DMS79 treated with DMSO at 0.1 percent for 48 hours (cell line): ENCODE results near the gene SMIM22.
"Not testable (repeated sequence)": the region's sequence is repeated elsewhere in the genome, so short reads cannot be mapped to it uniquely, and the experiment has no call there.

Source experiments
- DNase-seq: peaks from one replicate; lab custom pipeline; 2025; lab: John Stamatoyannopoulos, UW

The SMIM22 gene

DNA sequence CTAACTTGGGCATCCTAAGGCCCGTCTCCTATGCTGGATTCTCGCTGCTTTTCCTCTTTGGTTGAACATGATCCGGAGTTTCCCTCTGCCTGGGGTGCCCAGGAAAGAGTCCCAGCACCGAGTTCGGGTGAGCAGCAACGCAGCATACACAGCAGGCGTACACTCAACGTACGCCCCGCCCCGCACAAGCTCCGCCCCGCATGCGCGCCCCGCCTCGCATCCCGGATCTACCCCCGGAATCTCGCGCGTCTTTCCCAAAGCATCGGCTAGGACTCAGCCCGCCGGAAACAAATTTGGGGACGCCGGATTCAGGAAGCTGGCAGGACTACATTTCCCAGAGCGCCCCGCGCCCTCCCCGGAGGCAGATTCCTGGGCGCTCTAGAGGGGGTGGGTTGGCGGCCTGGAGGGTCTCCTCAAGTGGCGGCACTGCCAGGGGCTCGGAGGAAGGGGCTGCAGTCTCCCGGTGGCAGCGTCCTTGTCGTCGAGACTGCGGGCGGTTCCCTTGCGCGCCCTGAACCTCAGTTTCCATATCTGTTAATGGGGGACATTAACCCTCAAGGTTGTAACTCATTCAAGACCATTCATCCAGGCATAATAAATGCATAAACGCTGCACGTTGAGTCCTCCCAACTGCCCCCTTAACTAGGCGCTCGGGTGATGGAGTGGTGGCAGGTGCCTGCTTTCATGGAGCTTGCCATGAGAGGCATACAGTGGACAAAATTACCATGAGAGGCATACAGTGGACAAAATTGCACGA lies 26.4 kb upstream of the SMIM22 start:
- peak; percentile 90 for DNase-seq

DNA sequence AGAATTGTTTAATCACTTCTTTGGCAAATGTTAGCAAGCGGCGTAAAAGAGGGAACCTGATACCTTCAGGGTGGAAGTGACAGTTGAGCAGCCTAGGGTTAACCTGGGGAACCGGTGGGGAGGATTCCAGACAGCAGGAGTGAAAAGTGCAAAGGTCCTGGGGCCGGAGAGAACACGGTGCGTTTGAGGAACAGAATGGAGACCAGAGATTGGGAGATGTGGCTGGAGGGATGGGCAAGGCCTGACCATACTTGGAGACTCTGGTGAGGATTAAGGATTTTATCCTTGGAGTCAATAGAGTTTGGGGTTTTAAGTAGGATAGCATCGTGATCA lies 25.9 kb upstream of the SMIM22 start:
- no peak for DNase-seq

DNA sequence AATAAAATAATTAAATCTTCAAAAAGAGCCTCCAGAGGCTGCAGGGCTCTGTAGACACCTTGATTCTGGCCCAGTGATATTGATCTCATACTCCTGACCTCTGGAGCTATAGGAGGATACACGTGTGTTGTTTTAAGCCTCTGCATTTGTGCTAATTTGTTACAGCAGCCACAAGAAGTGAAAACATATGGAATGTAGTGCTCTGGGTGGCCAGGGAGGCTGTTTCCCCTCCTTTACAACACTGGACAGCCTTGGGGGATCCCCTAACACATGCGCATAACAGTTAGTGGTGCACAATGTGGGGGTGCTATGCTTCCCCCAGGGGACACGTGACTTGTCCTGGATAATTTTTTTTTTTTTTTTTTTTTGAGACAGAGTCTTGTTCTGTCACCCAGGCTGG lies 23.5 kb upstream of the SMIM22 start:
- no peak for DNase-seq

DNA sequence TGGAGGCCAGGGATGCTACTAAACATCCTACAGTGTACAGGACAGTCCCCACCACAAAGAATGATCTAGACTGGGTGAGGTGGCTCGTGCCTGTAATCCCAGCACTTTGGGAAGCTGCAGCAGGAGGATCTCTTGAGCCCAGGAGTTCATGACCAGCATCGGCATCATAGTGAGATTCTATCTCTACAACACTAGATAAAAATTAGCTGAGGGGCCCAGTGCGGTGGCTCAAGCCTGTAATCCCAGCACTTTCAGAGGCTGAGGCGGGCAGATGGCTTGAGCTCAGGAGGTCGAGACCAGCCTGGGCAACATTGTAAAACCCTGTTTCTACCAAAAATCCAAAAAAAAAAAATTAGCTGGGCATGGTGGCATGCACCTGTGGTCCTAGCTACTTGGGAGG lies 22.8 kb upstream of the SMIM22 start:
- DNase-seq: no peak

DNA sequence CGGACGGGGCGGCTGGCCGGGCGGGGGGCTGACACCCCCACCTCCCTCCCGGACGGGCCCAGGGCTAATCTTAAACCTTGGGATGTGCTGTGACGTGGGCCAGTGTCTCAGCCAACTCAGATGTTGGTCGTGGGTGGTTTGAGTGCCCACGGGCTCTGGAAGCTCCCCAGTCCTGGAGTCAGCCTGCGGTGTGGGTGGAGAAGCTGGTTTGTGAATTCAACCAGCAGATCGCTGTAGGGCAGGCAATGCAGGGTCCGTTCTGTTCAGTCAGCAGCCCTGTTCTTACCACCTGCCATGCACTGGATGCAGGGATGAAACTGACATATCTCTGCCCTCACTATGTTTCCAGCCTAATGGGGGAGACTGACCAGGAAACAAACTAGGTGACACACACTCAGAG lies 20.2 kb upstream of the SMIM22 start:
- DNase-seq: no peak

DNA sequence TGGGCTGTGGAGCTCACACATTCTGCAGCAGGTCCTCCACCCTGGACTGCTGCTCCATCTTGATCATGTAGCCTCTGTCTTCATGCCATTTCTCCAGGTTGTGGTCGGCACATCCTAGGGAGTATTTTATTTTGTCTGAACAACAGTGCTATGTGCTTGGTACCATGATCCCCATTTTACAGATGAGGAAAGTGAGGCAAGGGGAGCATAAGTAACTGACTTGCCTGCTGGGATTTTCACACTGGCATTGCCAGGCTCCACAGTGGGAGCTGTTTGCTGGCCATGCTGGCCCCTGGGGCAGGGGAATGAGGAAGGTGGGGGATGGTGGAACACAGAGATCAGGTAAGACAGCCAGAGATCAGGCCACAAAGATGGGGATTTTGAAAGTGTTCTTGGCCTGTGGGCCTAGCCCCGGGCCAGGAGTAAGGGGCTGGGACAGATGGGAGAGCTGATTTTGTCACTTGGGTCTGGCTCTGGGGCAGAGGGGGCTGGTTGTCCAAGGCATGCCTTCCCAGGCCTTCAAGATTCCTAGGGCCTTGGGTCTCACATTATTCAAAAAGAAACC lies 18.9 kb upstream of the SMIM22 start:
- no peak for DNase-seq

DNA sequence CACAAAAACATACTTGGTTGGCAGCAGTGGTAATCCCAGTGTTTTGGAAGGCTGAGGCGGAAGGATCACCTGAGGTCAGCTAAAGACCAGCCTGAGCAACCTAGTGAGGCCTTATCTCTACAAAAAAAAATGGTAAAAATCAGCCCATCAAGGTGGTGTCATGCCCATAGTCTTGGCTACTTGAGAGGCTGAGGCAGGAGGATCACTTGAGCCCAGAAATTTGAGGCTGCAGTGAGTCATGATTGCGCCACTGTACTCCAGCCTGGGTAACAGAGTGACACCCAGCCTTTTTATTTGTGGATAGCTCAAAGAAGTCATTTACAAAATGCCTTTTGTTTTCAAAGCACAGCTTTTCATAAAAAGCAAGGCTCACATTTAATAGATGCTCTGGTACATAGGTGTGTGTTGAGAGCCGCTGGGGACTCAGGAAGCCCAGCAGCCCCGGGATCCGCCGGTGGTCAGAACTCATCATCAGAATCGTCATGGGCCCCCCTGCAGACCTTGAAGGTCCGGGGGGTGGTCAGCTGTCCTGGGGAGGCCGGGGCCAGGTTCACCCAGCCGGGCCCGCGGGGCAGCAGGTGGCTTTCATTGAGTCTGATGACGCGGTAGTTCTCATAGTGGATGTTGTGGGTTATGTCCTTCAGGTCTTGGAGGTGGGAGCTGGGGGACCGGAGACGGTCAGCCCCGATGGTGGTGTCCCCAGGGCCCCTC lies 17.7 kb upstream of the SMIM22 start:
- DNase-seq: no peak

DNA sequence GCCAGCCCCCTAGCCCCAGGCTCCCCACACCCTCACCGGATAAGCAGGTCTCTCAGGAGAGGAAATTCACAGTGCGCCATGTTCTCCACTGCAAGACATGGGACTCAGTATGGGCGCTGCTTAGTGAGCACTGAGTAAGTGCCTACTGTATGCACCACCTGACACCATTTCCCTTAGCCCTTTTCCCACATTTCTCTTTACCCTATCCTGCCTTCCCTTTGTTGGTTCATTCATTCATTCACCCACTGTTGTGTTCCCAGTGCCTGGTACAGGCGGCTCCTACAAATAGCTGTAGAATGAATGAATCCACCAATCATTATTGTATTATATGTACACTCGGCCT lies 17.1 kb upstream of the SMIM22 start:
- DNase-seq: no peak

DNA sequence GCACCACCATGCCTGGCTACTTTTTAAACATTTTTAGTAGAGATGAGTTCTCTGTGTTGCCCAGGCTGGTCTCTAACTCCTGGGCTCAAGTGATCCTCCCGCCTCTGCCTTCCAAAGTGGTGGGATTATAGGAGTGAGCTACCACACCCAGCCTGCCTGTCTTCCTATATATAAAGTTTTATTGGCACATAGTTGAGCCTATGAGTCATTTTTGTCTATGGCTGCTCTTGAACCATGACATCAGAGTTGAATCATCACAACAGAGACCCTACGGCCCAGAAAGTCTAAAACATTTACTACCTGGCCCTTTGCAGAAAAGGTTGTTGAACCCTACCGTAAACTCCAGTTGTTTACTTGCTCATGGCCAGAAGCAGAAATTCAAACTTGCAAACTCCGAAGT lies 14.9 kb upstream of the SMIM22 start:
- no peak for DNase-seq

DNA sequence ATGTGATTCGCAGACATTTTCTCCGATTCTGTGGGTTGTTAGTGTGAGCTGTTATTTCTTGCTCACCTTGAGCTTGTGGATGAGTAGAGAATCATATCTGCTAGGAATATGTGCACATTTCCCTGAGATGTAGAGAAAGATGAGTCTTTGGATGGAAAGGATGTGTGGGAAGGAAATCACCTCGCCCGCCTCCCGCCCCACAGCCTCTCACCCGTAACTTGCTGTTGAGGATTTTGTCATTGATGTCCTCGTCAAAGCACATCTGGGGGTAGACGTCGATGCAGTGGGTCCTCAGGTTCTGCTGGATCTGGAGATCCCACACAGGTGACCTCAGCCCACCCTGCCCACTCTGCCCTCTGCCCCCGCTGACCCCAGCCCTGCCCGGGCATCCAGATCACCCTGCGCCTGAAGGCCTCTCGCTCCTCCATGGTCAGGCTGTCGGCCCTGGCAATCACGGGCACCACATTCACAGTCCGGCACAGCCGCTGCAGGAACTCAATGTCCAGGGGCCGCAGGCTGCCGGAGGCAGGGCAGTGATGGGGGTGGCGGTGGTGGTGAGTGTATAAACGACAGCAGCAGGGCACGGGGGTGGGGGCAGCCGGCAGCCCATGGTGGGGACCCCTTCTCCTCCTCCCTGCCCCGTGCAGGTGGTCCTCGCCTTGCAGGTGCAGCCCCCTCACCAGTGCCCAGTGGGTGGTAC lies 11.8 kb upstream of the SMIM22 start:
- DNase-seq: no peak

DNA sequence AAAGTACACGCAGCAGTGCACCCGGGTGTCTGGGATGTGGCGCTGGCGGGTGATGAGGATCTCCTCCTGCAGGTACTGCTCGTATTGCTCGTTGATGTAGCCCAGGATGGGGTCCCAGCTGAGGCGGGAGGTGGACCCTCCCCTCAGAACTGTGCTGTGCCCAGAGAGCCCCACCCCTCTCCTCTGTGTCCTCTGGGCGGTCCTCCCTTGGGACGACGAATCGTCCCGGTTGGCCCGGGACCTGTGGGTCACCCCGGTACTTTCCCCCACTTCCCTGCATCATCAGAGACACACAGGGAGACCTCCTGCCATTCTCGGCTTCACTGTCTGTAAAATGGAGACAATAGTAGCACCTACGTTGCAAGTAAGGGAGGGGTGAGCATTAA lies 11.2 kb upstream of the SMIM22 start:
- no peak for DNase-seq

DNA sequence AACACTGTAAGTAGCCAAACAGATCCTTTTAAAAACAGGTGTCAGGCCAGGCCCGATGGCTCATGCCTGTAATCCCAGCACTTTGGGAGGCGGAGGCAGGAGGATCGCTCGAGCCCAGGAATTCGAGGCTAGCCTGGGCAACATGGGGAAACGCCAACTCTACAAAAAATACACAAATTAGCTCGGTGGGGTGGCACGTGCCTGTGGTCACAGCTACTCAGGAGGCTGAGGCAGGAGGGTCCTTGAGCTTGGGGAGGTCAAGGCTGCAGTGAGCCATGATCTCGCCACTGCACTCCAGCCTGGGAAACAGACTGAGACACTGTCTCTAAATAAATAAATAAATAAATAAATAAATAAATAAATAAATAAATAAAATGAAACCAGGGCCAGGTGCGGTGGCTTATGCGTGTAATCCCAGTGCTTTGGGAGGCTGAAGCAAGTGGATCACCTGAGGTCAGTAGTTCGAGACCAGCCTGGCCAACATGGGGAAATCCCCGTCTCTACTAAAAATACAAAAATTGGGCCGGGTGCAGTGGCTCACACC lies 10.7 kb upstream of the SMIM22 start:
- not testable (repeated sequence) for DNase-seq

DNA sequence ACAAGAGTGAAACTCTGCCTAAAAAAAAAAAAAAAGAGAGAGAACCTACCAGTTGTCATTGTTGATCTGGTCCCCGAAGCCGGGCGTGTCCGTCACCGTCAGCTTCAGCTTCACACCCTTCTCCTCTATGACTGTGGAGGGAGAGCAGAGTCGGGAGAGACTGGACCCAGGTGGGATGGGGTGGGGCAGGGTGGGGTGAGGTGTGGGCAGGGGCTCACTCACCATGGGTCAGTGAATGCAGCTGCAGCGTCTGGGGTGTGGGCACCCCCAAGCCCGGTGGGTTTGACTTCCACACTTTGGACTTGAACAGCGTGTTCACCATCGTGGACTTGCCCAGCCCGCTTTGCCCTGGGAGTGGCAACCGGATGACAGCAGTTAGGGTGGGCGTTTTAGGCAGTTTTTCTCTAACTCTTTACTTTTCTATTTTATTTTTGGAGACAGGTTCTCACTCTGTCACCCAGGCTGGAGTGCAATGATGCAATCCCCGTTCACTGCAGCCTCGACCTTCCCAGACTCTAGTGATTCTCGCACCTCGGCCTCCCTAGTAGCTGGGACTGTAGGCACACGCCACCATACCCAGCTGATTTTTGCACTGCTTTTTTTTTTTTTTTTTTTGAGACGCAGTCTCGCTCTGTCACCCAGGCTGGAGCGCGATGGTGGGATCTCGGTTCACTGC lies 9.3 kb upstream of the SMIM22 start:
- DNase-seq: no peak

DNA sequence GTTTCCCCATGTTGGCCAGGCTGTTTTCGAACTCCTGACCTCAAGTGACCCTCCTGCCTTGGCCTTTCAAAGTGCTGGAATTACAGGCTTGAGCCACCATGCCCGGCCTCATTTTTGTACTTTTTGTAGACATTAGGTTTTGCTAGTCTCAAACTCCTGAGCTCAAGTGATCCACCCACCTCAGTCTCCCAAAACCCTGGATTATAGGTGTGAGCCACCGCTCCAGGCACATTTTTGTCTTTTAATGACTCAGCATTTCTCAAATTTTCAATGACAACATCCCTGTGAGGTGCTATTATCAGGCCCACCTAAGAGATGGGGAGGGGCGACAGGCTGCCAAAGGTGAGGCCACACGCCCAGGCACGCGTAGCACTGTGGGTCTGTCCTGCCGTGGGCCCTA lies 8.1 kb upstream of the SMIM22 start:
- no peak for DNase-seq

DNA sequence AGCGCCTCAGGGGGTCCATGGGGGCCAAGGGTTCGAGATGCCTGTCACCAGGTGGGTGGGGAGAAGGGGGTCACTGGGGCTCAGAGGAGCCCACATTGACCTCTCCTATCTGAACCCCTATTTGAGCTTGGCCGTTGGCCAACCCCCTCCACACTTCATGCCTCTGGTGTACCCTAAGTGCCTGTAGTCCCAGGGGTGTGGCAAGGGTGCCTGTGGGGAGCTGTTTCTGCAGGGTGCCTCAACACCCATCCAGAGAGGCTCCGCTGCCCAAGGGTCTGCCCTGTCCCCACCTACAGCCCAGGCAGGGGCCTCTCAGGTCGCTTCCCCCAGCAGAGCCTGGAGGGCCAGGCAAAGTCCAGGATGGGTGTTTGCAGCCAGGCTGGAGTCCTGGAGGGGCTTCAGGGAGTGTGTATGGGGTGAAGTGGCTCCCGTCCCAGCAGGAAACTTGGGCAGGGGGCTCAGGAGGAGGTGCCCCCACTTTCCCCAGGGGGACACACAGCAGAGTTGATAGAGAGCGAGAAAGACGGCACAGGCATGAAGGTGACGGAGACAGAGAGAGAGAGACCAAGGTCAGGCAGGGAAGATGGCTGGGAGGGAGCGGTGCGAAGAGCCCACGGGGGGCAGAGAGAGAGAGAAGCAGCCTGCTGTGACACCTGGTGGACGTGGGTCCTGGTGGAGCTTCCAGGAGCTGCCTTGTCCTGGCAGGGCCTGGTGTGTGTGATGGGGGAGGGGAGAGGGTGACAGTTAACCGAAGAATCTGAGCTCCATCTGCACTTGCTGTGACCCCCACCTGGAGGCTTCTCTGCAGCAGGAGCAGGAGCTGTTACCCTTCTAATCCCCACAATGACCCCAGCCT lies 7.3 kb upstream of the SMIM22 start, which contains the start of gene SEPTIN12:
Gene SEPTIN12, minus strand, starts transcription at position 719 of the 856 bp plus-strand sequence. Its CDS starts 700 bp downstream, at position 19.
- DNase-seq: no peak

DNA sequence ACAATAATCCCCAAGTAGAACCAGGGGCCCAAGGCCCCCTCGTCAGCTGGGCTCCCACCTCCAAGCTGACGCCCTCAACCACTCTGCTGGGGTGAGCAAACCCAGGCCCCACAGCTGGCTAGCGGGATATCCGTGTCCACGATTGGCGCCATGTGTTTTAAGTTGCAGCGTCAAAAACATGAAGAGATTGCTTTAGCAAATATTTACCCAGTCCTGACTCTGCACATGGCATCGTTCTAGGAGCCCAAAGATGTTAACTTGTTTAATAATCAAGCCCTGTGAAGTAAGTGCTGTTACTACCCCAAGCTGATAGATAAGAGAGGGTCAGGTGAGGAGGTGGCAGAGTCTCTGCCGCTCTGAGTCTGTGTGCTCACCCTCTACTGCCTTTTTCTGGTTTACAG lies 6.7 kb upstream of the SMIM22 start:
- no peak for DNase-seq

DNA sequence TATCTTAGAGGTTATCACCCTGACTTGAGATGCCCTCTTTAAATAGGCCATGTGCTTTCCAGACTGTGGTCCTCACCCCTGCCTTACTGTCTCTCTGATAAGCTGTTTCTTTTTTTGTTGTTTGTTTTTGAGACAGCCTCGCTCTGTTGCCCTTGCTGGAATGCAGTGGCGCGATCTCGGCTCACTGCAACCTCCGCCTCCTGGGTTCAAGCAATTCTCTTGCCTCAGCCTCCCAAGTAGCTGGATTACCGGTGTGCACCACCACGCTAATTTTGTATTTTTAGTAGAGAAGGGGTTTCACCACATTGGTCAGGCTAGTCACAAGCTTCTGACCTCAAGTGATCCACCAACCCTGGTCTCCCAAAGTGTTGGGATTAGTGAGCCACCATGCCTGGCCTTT lies 6.3 kb upstream of the SMIM22 start:
- no peak for DNase-seq

DNA sequence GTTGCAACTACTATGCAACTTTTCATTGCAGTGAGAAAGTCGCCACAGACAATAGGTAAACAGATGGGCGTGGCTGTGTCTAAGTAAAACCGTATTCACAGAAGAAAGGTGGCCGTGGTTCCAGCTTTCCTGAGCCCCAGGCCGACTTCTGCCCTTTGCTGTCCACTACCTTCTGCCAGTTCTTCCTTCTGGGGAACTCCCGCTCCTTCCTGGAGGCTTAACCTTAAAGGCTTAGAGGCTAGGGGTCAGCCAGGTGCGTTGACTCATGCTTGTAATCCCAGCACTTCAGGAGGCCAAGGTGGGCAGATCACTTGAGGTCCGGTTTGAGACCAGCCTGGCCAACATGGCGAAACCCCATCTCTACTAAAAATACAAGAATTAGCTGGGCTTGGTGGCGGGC lies 4.9 kb upstream of the SMIM22 start:
- DNase-seq: no peak

DNA sequence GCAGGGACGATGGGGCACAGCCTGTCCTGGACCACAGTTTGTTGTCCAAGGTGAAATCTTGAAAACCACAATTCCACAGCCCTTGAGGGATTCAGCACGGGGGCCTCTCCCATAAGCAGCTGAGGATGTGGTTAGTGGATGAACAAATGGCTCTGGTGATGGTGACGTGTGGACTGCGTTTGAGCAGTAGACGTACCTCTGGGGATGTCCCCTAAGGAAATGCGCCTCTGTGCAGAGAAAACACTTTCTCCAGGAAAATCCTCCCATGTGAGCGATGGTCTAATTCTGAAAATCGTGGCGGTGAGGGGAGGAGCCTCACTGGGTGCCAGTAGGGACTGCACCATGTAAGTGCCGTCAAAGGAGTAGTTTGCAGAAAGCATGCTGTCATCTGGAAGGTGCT lies 4.3 kb upstream of the SMIM22 start:
- no peak for DNase-seq

DNA sequence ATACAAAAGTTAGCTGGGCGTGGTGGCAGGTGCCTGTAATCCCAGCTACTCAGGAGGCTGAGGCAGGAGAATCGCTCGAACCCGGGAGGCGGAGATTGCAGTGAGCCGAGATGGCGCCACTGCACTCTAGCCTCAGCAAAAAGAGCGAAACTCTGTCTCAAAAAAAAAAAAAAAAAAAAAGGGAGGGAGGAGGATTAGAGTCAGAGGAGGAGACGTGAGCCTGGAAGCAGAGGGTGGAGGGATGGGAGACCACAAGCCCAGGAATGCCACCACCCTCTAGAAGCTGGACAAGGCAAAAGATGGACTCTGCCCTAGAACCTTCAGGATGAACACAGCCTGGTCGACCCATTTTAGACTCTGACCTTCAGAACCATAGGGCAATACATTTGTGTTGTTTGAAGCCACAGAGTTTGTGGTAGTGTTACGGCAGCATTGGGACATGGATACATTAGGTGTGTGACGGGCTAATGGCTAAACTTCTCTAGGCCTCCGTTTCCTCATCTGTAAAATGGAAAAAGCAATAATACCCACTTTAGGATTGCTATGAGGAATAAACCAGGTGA lies 2.1 kb upstream of the SMIM22 start:
- no peak for DNase-seq
